Hepatocyte (in vitro differentiated cells): ENCODE data around the gene LRRC49. TPM values are rescaled to one million over a fixed set of nuclear protein-coding genes. Genes with fewer than 3 reads are reported as not detected.
A peak's percentile ranks its signal among the peaks of the same experiment; 100 is the strongest.

Experiments used
- DNase-seq: peaks from one replicate; pipeline ENCODE4 v3.0.0-alpha.2; 2016; ENCODE audit warnings: low spot score
- H2AFZ ChIP-seq: fragments of 200-600 bp; sonication (generic); 2 replicates; pipeline ENCODE4 v1.6.0; 2016; ENCODE audit warnings: antibody characterized with exemption, mild to moderate bottlenecking
- H3K27ac ChIP-seq: fragments of 200-600 bp; sonication (generic); 2 replicates; pipeline ENCODE4 v1.5.1; 2016; ENCODE audit warnings: mild to moderate bottlenecking
- H3K27me3 ChIP-seq: fragments of 200-600 bp; sonication (generic); 2 replicates; pipeline ENCODE4 v1.6.1; 2016
- H3K36me3 ChIP-seq: fragments of 200-600 bp; sonication (generic); replicated peaks from 2 replicates; pipeline ENCODE4 v1.5.1; 2016; ENCODE audit warnings: low read depth; ENCODE audit not compliant: insufficient read depth
- H3K4me1 ChIP-seq: fragments of 200-600 bp; sonication (generic); 2 replicates; pipeline ENCODE4 v1.5.1; 2016; ENCODE audit warnings: mild to moderate bottlenecking, moderate library complexity; ENCODE audit not compliant: insufficient read depth
- H3K4me2 ChIP-seq: fragments of 200-600 bp; sonication (generic); 2 replicates; pipeline ENCODE4 v1.6.0; 2016
- H3K4me3 ChIP-seq: fragments of 200-600 bp; sonication (generic); 2 replicates; pipeline ENCODE4 v1.5.1; 2016; ENCODE audit warnings: mild to moderate bottlenecking
- H3K79me2 ChIP-seq: fragments of 200-600 bp; sonication (generic); 2 replicates; pipeline ENCODE4 v1.6.0; 2017; ENCODE audit warnings: mild to moderate bottlenecking
- H3K9me2 ChIP-seq: fragments of 200-600 bp; sonication (generic); replicated peaks from 2 replicates; pipeline ENCODE4 v1.6.0; 2017; ENCODE audit warnings: mild to moderate bottlenecking; ENCODE audit not compliant: insufficient read depth
- H3K9me3 ChIP-seq: fragments of 200-600 bp; sonication (generic); 2 replicates; pipeline ENCODE4 v1.5.1; 2016; ENCODE audit warnings: low read depth, mild to moderate bottlenecking
- H4K20me1 ChIP-seq: fragments of 200-600 bp; sonication (generic); 2 replicates; pipeline ENCODE4 v1.6.0; 2016; ENCODE audit warnings: mild to moderate bottlenecking; ENCODE audit not compliant: insufficient read depth, poor library complexity, severe bottlenecking
- CTCF ChIP-seq: fragments of 200-600 bp; sonication (generic); IDR thresholded peaks from 2 replicates; pipeline ENCODE4 v1.5.1; 2016; ENCODE audit warnings: antibody characterized with exemption, mild to moderate bottlenecking; ENCODE audit not compliant: poor library complexity
- EZH2 ChIP-seq: fragments of 200-600 bp; sonication (generic); IDR thresholded peaks from 2 replicates; pipeline ENCODE4 v1.6.1; 2016; ENCODE audit warnings: antibody characterized with exemption, mild to moderate bottlenecking, borderline replicate concordance
- EZH2phosphoT487 ChIP-seq: fragments of 200-600 bp; sonication (generic); IDR thresholded peaks from one replicate; pipeline ENCODE4 v1.6.1; 2018; ENCODE audit warnings: antibody characterized with exemption, mild to moderate bottlenecking, low read depth, moderate library complexity; ENCODE audit not compliant: unreplicated experiment, severe bottlenecking
- WGBS: methylation state at CpG from one replicate; pipeline ENCODE4 v1.1.6; 2016; ENCODE audit warnings: low lambda C conversion rate; ENCODE audit errors: missing lambda C conversion rate; 5-methylcytosine and 5-hydroxymethylcytosine counted together
- polyA plus RNA-seq: library from polyadenylated mRNA; unstranded; fragments of >200 nt; fragmentation: Nextera tagmentation; extraction: Ambion mirVana; gene quantifications from 2 replicates; pipeline ENCODE4 v1.2.1, GENCODE V29; 2016
- total RNA-seq: library from RNA; depleted of rRNA; stranded (reverse); fragments of >200 nt; gene quantifications from 2 replicates; pipeline ENCODE4 v1.2.3, GENCODE V29; 2014

The LRRC49 gene
- total and polyA plus RNA-seq, 2 experiments from 2014 or later, result 1.4 to 11.6 TPM

GRCh38 chr15:70852501-70853317 lies 39.9 kb upstream of the LRRC49 start:
- no peaks in the 10 kb centered on the region for H4K20me1 ChIP-seq
- H3K9me3 ChIP-seq, result no peaks in the 10 kb centered on the region
- no peak overlapping the region for H2AFZ ChIP-seq
- no peak for TF ChIP-seq EZH2
- no peak for TF ChIP-seq CTCF
- no peak for TF ChIP-seq EZH2phosphoT487
- peak overlapping the region; percentile 97 for H3K27ac ChIP-seq
- peak overlapping the region; percentile 91 for H3K4me3 ChIP-seq
- H3K79me2 ChIP-seq, result peaks cover 41% of the 10 kb centered on the region
- 56% methylated on average over 11 of the region's 11 CpGs for WGBS
- H3K27me3 ChIP-seq, result no peaks in the 10 kb centered on the region
- H3K4me2 ChIP-seq, result peak overlapping the region; percentile 93
- H3K9me2 ChIP-seq, result no peaks in the 10 kb centered on the region
- H3K4me1 ChIP-seq, result peaks cover 15% of the 10 kb centered on the region
- no peaks in the 10 kb centered on the region for H3K36me3 ChIP-seq
- DNase-seq, result no peak

GRCh38 chr15:70853318-70853972 lies 39.2 kb upstream of the LRRC49 start:
- Histone ChIP-seq H3K27me3 (no peaks in the 10 kb centered on the region), H3K4me2 (peak overlapping the region; percentile 93), H3K27ac (peak overlapping the region; percentile 97), H3K36me3 (no peaks in the 10 kb centered on the region), H3K4me1 (peaks cover 15% of the 10 kb centered on the region), H3K4me3 (peak overlapping the region; percentile 91), H4K20me1 (no peaks in the 10 kb centered on the region), H3K9me3 (no peaks in the 10 kb centered on the region), H3K9me2 (no peaks in the 10 kb centered on the region), H3K79me2 (peaks cover 37% of the 10 kb centered on the region), H2AFZ (peak overlapping the region; percentile 93)
- peak; percentile 64 for DNase-seq
- no peak for TF ChIP-seq EZH2phosphoT487
- no peak for TF ChIP-seq EZH2
- TF ChIP-seq CTCF, result no peak
- WGBS, result 1% methylated on average over 26 of the region's 54 CpGs

- no peaks in the 10 kb centered on the region for H3K9me3 ChIP-seq
- no peaks in the 10 kb centered on the region for H3K9me2 ChIP-seq
- H3K4me3 ChIP-seq, result peak within 1 kb of the TSS; percentile 91
- H3K4me1 ChIP-seq, result peaks cover 15% of the 10 kb centered on the region
- H3K27me3 ChIP-seq, result no peaks in the 10 kb centered on the region
- peak; percentile 82 for DNase-seq
- peak within 1 kb of the TSS; percentile 93 for H3K4me2 ChIP-seq
- no peaks in the 10 kb centered on the region for H3K36me3 ChIP-seq
- H2AFZ ChIP-seq, result peak within 1 kb of the TSS; percentile 93
- H3K79me2 ChIP-seq, result peaks cover 35% of the 10 kb centered on the region
- TF ChIP-seq CTCF (no peak), EZH2 (no peak), EZH2phosphoT487 (no peak)
- peak within 1 kb of the TSS; percentile 97 for H3K27ac ChIP-seq
- 4% methylated on average over 18 of the region's 78 CpGs for WGBS
- no peaks in the 10 kb centered on the region for H4K20me1 ChIP-seq
These were observed 38.5 kb upstream of the LRRC49 start, which contains the start of gene LARP6 for GRCh38 chr15:70853973-70854665. Gene LARP6 (minus strand): TSS chr15:70854157. CDS start chr15:70854088, 69 bp downstream.
